LoVo (cell line): ENCODE data around the gene RFX8.

Experiments used
- DNase-seq: peaks from one replicate; pipeline ENCODE4 v3.0.0-alpha.2; 2016; ENCODE audit warnings: low spot score

The RFX8 gene

DNA sequence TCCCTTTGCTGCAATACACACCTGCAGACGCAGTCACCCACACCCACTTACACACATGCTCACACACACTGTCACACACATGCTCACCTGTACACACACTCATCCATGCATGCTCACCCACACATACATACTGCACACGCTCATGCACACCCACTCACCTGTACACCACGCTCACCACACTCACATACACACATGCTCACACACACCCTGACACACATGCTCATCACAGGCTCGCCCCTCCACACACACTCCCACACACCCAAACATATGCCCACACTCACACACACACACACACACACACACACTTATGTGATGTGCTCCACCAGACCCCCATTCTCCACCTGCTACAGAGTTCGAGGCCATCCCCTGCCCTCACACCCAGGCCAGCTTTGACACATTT is 64.8 kb downstream of the RFX8 start:
- no peak for DNase-seq

DNA sequence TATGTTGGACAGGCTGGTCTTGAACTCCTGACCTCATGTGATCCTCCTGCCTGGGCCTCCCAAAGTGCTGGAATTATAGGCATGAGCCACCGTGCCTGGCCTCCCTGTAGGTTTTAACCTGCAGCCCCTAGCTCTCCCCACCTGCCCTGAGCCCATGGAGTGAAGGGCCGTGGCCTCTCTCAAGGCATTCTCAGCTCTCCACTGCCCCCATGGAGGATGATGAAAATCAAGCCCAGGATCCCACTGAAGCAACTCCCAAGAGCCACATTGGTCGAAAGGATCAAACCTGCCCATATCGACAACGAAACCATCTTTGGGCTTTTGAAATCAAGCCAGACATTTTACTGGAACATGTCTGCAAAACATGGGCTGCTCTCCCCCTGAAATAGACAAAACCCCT is 65.2 kb downstream of the RFX8 start:
- DNase-seq: no peak

DNA sequence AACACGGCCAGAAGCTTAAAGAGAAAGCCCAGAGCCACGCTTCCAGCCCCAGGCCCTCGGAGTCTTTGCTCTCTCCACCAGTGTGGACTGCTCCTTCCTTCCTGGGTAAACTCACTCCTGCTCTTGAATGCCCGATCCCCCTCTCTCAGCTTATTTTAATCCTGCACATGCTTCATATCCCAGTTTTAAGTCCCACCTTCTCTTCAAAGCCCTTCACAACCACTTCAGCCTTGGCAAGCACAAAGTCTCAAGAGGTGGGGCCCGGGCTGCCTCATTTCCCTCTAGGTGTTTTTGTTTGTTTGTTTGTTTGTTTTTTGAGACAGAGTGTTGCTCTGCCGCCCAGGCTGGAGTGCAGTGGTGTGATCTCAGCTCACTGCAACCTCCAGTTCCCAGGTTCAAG is 66.0 kb downstream of the RFX8 start:
- no peak for DNase-seq

DNA sequence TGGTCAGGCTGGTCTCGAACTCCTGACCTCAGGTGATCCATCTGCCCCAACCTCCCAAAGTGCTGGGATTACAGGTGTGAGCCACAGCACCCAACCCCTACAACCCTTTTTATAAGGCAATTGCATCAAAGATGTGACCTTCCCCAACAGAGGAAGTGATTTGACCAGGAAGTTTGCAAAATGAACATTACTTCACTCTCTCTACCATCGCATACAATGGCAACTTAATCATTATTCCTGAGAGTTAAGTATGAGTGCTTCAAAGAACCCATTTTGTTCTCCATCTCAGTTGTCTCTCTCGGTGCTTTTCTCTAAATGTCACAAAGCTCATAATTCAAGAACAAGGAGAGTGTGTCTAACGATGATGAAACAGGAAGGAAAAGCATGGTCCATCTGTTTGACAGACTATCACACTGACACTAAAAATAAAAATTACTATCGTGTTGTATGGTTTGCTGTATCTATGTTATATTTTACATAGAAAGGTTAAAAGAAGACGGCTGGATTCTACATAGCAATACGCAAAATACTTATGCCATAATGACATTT is 69.5 kb downstream of the RFX8 start:
- DNase-seq: no peak

DNA sequence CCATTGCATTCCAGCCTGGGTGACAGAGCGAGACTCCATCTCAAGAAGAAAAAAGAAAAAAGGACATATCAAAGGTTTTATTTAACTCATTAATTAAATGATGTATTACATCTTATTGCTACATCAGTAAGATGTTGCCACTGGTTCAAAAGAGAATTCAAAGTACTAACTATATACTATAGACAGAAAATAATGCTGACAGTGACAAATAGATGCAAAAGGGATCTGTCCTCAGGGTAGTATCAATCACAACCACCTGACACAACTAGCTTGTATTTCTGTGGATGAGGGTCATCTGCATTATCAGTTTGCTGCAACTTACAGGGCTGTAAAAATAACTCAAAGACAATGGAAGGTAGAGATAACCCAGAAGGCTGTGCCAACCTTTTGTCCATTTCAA is 71.2 kb downstream of the RFX8 start:
- no peak for DNase-seq

DNA sequence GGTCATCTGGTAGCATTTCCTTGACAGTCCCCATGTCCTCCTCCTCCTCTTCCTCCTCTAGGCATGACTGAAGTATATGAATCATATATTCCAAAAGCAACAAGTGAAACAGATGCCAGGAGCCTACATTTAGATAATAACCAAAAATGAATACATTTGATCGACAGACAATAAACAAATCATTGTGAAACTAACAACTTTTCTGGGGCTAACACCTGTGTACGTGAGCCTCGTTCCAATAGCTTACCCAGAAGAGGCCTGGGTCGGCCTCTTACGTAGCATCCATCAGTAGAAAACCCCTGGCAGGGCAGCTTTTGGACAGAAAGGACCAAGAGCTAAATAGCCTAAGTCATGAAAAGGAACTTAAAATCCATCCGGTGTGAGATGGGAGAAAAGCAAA is 72.3 kb downstream of the RFX8 start:
- no peak for DNase-seq

DNA sequence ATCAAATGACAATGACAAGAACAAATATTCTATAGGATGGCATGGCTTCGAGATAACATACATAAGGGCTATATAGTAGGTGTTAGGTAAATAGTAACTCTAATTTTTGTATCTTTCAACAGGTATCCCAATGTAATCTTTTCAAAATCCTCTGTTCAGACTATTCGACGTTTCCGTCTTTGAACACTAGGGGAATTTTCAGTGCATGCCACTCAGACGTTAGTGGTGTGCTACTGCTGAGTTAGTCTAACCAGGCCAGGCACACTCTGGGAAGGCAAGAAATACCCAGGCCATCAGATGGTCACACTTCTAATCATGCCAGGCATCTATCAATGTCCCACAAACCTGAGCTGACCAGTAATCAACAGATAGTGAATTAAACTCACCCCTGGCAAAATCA is 73.0 kb downstream of the RFX8 start:
- no peak for DNase-seq

DNA sequence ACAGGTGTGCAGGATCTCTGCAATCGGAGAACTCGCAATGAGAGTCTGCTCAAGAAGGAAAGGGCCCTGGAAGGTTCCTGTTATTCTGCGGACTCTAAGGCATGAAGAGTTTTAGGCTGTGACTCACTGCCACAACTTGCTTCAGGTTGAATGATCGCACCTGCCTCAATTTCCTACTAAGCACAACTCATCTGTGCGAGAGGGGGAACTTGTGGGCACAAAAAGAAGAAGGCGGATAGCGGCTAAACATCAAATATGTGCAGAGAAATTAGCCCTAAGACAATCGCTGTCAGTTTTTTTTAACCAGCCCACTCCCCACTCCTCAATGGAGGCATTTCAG is 73.6 kb downstream of the RFX8 start:
- DNase-seq: no peak

DNA sequence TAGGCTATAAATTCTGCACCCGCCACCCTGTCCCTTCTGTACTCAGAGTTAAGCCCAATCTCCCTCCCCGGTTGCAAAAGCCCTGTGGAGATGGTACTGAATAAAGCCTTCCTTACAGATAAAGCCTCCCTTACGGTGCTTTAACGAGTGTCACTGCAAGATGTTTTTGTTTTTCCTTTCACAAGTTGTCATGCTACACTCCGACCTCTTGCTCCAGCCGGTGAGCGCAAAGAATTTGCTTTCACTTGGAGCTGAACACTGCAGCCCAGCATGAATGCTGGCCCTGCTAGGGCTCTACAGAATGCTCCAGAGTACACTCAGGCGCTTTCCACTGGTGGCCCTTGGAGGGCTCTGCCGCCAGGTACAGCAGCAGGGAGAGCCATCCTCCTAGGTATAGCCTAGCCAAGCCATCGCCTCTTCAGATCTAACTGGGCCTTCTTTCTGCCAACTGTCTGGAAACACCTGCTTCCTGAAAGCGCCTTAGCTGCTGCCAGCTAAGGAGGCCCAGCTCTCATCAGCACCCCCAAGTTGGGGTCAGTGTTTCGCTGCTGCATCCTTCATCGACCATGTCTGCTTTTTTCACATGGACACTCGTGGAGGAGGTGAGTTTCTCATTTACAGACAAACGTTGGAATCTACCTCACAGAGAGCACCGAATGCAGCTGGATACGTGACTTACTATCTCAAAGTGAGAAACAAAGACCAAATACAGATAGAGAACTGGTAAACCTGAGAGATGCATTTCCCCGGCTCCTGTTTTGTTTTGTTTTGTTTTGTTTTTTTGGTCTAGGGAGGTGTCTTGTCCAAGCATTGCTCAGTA is 74.2 kb downstream of the RFX8 start:
- no peak for DNase-seq

DNA sequence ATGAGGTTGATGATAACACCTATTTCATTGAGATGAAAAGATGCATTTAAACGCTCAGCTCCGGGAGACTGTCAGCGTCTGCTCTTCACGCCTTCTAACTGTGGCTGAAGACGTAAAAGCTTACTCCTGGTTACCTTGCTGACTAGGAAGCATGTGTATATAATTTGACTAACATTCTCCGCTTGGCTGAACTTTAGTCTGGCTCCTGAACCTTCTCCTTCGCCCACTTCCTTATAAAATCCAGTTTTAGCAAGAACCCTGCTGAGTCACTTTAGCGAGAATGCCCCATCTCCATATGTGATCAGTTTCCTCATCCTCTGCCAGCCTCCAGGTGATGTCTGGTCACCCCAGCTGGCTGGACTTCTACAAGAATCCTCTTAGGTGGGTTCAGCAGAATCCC is 74.9 kb downstream of the RFX8 start:
- peak; percentile 9 for DNase-seq

DNA sequence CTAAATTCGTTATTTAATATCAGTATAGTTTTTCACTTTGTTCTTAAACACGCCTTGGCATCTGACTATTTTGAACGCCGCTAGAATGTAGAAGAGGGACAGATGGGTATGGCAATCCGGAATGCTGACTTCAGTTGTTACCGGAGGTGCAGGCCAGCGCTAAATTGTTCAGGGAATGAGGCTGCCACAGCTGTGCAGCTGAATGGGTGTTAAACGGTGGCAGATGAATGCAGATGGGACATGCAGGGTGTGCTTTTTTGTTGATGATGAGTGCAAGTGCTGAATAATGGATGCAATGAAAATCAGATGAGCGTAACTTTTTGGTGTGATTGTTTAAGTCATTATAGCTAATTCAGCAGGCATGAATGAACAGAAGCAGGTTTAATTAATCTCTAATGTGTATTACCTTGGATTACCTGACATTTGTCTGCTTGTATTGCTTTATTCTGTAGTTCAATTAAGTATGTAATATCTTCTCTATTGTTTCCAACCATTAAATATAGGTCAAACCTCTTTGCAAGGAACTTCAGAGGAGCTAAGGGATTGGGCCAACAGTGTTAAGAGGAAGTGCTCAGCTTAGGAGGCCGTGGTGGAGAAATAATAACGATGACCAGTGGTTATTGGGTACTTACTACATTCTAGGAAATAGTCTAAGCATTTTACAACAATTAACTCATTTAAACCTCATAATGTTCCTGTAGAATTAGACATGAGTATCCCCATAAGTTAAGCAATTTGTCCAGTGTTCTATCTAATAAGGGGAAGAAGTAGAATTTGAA is 75.7 kb downstream of the RFX8 start:
- no peak for DNase-seq

DNA sequence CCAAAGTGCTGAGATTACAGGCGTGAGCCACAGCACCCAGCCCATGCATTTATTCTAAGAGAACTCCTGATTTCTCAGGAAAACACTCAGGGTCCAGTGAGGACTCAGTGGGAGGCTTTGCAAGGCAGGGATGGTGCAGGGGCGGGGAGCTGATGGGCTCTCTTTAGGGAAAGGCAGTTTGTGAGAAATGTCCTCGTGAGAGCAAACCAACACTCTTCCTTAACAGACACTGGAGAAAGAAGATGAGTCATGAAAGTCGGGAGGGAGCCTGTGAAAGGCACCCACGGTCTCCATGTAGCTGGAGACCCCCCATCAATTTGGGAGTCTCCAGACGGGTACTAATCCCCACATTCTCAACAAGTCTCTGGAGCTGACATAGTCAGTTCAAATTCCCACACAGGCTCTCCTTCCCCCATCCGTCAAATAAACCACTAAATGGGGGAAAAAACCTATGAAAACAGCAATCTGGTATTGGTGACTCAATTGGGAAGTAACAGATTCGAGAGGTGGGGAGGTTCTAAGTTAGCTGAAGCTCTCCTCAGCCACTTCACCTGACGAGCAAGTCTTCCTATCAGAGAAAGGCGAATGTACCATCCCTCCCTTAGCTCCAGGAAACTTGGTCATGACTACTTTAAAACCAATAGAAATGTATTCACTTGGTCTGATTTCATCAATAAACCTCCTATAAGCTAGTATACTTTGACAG is 76.6 kb downstream of the RFX8 start:
- DNase-seq: no peak

DNA sequence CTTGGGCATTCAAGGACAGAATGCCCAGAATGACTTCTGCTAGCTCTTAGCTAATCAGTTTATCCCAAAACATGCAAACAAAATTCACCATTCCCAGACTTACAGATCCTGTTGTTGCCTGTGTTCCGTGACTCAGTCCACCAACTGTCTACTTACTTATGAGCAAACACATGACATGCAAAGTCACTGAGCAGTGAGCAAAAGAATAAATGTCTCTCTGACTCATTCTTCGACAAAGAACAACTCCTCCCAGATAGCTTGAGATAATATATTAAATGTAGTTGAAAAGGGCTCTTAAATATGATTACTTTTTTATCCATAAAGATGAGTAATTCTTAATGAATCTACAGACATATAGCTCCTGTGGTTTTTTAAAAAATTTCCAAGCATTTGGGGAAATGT is 78.6 kb downstream of the RFX8 start:
- peak; percentile 21 for DNase-seq

DNA sequence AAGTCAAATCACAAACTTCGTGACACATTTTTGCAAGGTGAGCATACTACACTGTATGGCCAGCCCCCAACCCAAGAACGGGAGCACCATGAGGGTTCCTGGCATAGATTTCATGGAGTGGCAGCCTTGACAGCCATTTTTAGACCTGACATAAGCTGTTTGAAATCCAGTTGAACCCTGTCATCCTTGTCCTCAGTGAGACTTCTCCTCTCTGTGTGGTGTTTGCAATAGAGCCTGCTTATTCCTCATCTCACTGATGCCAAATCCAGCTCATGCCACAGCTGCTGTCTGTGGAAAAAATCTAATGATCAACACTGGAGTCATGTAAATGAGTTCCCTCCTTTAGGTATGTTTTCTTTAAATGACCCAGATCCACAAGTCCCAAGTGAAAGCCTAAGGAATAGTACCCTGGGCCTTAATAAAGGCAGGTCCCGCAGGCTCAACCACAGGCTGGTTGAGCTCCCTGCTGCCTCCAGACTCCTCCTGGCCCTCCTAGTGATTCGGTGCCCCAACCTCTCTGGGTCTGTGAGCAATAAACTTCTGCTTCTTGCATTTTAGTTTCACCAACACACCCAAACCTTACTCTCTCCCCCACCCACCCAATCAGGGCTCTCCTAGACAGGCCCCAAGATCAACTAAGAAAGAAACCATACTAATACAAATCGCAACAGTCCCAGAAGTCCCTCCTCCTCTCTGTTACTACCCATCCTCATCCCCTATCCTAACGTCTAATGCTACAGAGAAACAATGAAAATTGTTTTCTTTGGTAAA is 79.2 kb downstream of the RFX8 start:
- no peak for DNase-seq

DNA sequence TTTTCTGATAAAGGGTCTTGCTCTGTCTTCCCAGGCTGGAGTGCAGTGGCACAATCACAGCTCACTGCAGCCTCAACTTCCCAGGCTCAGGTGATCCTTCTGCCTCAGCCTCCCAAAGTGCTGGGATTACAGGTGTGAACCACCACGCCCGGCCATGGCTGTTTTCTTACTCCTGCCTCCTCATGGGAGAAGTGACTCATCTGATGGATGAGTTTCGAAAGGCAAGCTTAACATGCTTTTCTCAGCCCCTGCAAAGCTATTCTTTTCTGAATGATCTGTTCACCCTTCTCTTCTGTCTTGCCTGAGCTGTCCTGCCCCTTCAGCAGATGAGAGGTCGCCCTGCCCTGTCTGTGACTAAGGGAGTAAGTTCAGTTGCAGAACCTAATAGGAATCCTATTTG is 86.7 kb downstream of the RFX8 start:
- peak; percentile 12 for DNase-seq

DNA sequence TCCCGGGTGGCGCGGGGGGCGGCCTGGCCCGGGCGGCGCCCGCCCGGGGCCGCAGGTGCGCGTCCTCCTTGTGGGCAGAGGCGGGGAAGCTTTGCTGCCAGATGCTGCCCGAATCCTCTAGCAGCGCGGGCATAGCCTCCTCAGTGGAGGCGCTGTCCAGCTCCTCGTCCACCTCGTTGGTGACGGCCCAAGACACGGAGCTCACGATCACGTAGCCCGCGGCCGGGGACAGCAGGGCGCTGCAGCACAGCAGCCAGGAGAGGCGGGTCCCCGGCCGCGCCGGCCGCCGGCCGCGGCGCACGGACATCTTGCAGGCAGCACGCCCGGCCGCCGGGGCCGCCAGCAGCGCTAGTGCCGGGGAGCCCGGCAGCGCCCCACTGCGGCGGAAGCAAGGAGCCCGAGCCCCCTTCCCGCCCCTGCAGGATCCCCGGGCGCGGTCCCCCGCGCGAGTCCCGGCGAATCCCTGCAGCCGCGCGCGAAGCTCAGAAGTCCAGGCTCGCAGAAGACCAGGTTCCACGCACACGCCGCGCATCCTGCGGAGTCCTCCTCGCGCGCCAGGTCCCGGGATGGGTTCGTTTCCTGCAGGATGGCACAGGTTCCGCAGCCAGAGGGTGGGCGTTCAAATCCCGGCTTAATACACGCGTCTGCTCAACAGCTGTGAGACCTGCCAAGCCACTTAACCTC is 87.6 kb downstream of the RFX8 start, which contains the start of gene CREG2:
TSS of gene CREG2 (minus strand) at position 353 of the 684 bp plus-strand sequence. CDS start at position 307, 46 bp downstream.
- peak; percentile 54 for DNase-seq

DNA sequence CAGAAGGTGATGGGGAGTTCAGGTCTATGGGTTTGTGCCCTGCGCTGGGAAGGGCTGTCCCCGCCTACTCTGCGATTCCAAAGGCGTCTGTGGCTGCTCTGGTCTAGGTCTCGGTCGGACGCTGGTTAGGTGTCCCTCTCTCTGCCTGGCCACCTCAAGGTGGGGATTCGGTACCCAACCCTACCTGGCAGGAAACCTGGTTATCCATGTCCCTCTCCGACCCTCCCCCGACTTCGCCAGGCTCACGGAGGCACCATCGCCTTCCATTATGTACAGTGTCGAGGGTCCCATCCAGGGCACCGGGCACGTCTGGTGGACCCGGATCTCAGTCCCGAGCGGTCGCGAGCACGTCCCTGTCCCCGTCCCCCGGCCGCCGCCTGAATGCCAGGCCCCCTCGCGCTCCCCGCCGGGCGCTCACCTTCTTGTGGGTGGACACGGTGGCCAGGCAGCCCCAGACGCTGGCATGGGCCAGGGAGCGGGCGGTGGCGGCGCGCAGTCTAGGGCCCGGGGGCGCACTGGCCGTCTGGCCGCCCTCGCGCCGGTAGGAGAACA is 88.2 kb downstream of the RFX8 start:
- no peak for DNase-seq

DNA sequence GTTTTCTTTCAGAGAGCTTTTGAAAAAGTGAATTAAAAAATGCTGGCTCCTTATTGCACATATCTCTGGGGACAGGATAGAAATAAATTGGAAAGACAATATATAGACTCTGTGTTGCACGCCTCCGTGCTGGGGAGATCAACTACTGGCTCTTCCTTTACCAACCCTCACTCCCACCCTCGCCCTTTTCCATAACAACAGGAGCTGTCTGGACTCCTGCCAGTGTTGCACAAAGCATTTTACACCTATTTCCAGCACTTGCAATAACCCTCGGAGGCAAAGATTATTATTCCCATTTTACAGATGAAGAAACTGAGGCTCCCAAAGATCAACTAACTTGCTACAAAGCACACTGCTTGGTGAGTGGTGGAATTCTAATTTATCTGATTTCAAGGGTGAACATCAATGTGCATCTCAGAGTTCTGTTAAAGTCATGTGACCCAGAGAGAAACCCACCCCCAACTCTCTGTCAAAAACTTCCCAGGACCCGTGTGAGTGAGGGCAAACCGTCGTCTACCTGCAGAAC is 91.8 kb downstream of the RFX8 start:
- DNase-seq: no peak

DNA sequence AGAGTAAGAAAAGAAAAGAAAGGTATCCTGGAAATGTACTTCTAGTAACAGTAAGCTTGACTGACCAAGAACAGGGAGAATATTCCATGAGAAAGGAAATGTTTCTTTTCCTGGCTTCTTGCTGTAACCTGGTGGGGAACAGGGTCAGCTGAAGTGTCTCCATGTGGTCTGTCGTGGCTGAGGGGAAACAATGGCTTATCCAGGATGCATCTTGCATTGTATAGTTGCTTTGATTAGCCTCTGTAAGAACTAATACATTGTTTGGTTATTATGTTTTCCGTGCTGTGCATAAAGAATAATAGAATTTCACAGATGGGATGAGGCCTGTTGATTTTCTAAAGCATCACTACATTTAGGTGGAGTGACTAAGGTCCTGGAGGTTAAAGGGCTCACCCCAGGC is 92.5 kb downstream of the RFX8 start:
- no peak for DNase-seq

DNA sequence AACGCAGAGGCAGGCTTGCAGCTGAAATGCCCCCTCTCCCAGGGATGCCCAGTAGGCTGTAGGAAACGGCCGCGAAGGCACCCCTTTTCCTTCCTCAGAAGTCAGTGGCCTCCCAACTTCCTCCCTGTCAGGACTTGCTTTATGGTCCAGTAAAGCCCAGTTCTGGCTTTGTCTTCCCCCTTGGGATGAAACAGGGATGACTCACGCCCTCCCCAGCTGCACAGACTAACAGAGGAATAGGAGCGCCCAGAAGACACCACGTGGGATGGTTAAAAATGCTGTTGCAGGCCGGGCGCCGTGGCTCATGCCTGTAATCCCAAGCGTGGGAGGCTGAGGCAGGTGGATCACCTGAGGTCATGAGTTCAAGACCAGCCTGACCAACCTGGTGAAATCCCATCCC is 94.5 kb downstream of the RFX8 start:
- no peak for DNase-seq

DNA sequence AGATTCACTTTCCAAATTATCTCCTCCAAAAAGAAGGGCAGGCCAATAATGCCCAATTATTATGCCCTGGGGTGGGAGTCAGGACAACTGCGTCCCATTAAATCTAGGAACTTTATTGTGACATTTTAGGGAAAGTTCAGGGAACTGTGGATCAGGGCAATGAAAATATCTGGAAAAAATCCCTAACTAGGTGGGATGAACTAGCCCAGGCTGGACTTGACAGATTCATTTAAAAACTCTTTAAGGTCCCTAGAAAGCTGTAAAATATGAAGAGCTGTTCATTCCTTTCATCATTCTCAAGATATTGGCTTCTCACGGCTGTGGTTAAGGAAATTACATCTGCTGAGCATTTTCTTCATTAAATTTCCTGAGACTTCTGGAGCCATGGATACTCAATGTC is 95.8 kb downstream of the RFX8 start:
- DNase-seq: no peak
